ENCODE measurements around the gene CD151. TPM values are rescaled to one million over a fixed set of nuclear protein-coding genes. Genes with fewer than 3 reads are reported as not detected.

Gene CD151
- total and polyA plus RNA-seq, 2 experiments from 2014 or later = 62.9 to 109 TPM

- Histone ChIP-seq H3K79me2 (replicated peaks; ENCODE audit: insufficient read depth) (peaks cover 19% of the 10 kb centered on the region), H2AFZ (peak within 1 kb of the TSS; percentile 88), H3F3A (replicated peaks; ENCODE audit: low read depth) (peaks cover 20% of the 10 kb centered on the region; the same call in 1 of the 2 replicates), H3K4me2 (peak within 1 kb of the TSS; percentile 91), H3K27me3 (ENCODE audit: insufficient read depth) (no peaks in the 10 kb centered on the region), H4K20me1 (replicated peaks; ENCODE audit: insufficient read depth) (peaks cover 27% of the 10 kb centered on the region), H3K4me3 (peak within 1 kb of the TSS; percentile 98), H3K4me1 (ENCODE audit: insufficient read depth) (peaks cover 25% of the 10 kb centered on the region), H3K9me2 (ENCODE audit: insufficient read depth) (no peaks in the 10 kb centered on the region), H3K36me3 (ENCODE audit: insufficient read depth) (peaks cover 6% of the 10 kb centered on the region; the same call in 1 of the 2 replicates), H3K27ac (ENCODE audit: low read depth) (peak within 1 kb of the TSS; percentile 99)
- DNase-seq (ENCODE audit: low spot score) = peak; percentile 96
- H3K36me3 Mint-ChIP-seq (ENCODE audit: low read depth) = peaks cover 36% of the 10 kb centered on the region
- H3K9me3 Mint-ChIP-seq = no peaks in the 10 kb centered on the region
- peaks cover 31% of the 10 kb centered on the region for H3K27me3 Mint-ChIP-seq (ENCODE audit: insufficient read depth, low read depth, poor library complexity)
- peak within 1 kb of the TSS; percentile 88; the same call in 1 of the 2 replicates for H3K27ac Mint-ChIP-seq
- H3K4me3 Mint-ChIP-seq = peak within 1 kb of the TSS; percentile 88
- H3K4me1 Mint-ChIP-seq = peaks cover 29% of the 10 kb centered on the region
- peak; percentile 98 for TF ChIP-seq POLR2AphosphoS5 (IDR thresholded peaks at IDR 0.05; ENCODE audit: low read depth)
- no peak for TF ChIP-seq STAT1 (IDR thresholded peaks at IDR 0.05; ENCODE audit: unreplicated experiment)
- TF ChIP-seq ZNF331 (CRISPR knock-in tag; IDR thresholded peaks at IDR 0.05; ENCODE audit: low read depth) = no peak
- no peak for TF ChIP-seq ZNF462 (CRISPR knock-in tag; IDR thresholded peaks at IDR 0.05)
- TF ChIP-seq ETS1 (IDR thresholded peaks at IDR 0.05) = 0 out of 2 replicates have a peak, but pooled peaks have one; percentile 12
- TF ChIP-seq JUNB (IDR thresholded peaks at IDR 0.05; ENCODE audit: unreplicated experiment) = no peak
- 0 out of 2 replicates have a peak, but pooled peaks have one; percentile 26 for TF ChIP-seq CREB1 (CRISPR knock-in tag; IDR thresholded peaks at IDR 0.05; ENCODE audit: low read depth)
- TF ChIP-seq ZNF114 (CRISPR knock-in tag; IDR thresholded peaks at IDR 0.05) = no peak
- peak; percentile 10 for ATAC-seq
Observed at GRCh38 chr11:842370-843002, 9.7 kb downstream of the CD151 start, which contains the start of the genes POLR2L and TSPAN4. Gene POLR2L (minus strand): TSS chr11:842529. CDS start chr11:842508, 21 bp downstream. Gene TSPAN4 (plus strand): TSS chr11:842852. CDS start chr11:850305, 7,453 bp downstream.
